GM12801 (cell line): ENCODE data around the gene ARMC3.

Experiments used
- TF ChIP-seq, protein P1 (sequence below): IDR thresholded peaks from one replicate; pipeline ENCODE4 v1.5.1; 2011; ENCODE audit warnings: control low read depth; ENCODE audit not compliant: insufficient read length; ENCODE audit errors: extremely low read depth

ARMC3 gene

GRCh38 chr10:22962817-22963216, 35.0 kb downstream of the ARMC3 start:
- TF ChIP-seq, protein P1, sequence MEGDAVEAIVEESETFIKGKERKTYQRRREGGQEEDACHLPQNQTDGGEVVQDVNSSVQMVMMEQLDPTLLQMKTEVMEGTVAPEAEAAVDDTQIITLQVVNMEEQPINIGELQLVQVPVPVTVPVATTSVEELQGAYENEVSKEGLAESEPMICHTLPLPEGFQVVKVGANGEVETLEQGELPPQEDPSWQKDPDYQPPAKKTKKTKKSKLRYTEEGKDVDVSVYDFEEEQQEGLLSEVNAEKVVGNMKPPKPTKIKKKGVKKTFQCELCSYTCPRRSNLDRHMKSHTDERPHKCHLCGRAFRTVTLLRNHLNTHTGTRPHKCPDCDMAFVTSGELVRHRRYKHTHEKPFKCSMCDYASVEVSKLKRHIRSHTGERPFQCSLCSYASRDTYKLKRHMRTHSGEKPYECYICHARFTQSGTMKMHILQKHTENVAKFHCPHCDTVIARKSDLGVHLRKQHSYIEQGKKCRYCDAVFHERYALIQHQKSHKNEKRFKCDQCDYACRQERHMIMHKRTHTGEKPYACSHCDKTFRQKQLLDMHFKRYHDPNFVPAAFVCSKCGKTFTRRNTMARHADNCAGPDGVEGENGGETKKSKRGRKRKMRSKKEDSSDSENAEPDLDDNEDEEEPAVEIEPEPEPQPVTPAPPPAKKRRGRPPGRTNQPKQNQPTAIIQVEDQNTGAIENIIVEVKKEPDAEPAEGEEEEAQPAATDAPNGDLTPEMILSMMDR: no peak

DNA sequence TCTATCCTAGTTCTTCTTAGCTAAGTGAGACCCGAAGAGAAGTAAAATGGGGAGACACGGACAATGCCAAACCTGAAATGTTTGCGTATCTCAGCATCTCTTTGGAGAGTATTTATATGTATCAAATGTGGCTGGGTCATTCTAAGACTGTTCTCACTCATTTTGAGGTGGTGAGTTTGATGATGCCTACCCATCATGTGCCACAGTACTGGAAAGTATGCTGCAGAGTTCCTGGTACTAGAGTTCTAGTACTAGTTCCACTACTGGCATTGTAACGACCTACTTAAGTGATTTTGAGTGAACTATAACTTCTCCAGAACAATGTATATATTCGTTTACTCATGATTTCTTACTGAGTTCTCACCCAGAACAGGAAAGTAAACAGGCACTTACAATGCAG, 41.9 kb downstream of the ARMC3 start:
- TF ChIP-seq, protein P1: no peak

DNA sequence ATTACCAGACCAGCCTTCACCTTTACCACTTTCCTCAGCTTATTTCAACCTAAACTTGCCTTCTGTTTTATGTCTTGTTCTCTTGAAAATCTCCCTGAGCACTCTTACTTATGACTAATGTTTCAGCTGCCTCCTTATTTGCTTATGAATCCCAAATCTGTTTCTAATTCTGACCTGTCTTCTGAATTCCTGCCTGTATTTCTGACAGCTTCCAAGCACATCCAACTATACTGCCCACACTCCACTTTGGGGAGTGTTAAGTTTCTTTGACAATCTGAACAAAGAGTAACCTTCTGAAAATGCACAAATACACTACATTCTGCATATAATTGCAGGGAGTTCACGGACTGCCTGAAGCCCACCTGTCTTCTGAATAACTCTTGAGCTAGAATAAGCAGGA, 48.7 kb downstream of the ARMC3 start:
- TF ChIP-seq, protein P1: no peak

DNA sequence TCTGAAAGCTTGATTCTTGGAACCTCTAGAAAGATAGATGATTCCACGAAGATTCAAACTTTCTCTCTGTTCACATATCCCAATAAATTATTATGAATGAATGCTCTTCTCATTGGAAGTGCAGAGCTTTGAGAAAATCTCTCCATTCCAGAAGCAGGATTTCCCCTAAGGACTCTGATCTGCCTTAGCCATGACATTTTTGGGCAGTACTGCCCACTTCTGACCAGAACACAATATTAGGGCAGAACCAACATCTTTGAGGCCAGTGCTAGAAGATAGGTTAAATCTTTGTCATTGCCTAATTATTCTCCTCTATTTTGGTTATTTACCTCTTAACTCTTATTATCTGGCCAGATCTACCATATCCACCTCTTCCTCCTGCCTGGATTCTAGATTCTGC, 49.9 kb downstream of the ARMC3 start:
- TF ChIP-seq, protein P1: no peak

DNA sequence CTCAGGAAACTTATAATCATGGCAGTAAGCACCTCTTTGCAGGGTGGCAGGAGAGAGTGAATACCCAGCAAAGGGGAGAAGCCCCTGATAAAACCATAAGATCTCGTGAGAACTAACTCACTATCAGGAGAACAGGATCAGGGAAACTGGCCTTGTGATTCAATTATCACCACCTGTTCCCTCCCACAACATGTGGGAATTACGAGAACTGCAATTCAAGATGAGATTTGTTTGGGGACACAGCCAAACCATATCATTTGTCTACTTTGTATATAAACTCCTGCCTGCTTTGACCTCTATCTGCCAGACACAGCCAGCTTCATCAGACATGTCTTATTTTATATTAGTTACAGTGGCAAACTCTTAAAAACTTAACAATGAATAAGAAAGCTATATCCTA, 50.4 kb downstream of the ARMC3 start:
- TF ChIP-seq, protein P1: no peak

DNA sequence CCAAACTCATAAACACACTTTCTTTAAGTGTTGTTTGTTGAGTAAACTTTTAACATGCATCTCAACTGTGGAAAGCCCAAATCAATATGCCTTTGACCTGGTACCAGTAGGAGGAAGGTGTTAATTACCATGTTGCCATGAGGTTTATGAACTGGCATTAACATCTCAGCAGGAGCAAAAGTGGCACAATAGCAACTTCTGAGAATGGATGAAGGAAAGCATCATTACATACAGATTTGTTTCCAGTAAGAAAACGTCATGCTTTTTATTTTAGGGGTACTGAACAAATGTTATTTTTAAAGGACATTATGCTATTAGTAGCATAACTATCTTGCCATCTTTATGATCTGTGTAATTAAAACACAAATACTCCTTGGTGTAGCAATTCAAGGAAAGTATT, 51.1 kb downstream of the ARMC3 start:
- TF ChIP-seq, protein P1: no peak

GRCh38 chr10:22980822-22981221, 53.0 kb downstream of the ARMC3 start:
- TF ChIP-seq, protein P1: no peak

DNA sequence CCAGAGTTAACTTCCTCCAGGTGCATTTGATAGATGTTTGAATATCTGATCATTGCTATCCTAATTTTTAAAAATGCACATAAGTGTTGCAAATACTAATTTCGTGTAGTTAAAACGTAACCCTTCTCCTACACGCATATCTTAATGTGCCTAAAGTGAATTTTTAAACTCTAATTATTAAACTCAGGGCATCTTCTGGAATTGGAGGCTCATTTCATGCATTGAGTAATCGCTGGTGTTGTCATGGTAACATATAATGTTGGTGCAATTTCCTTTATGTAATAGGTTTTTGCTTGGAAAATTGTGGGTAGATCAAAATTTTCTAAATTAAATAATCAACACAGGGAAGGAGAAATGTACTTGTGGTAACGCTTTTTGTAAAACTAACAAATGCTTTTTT, 56.2 kb downstream of the ARMC3 start:
- TF ChIP-seq, protein P1: no peak
